Femur (tissue), 1 donor: ENCODE results near the gene PON3.
"Not testable (repeated sequence)": the region's sequence is repeated elsewhere in the genome, so short reads cannot be mapped to it uniquely, and the experiment has no call there.

Experiments
- DNase-seq: peaks from one replicate; pipeline ENCODE4 v3.0.0-alpha.2; 2017

PON3 gene

GRCh38 chr7:95411036-95411435, 14.9 kb upstream of the PON3 start:
- DNase-seq = no peak

GRCh38 chr7:95407751-95408150, 11.6 kb upstream of the PON3 start:
- no peak for DNase-seq

DNA sequence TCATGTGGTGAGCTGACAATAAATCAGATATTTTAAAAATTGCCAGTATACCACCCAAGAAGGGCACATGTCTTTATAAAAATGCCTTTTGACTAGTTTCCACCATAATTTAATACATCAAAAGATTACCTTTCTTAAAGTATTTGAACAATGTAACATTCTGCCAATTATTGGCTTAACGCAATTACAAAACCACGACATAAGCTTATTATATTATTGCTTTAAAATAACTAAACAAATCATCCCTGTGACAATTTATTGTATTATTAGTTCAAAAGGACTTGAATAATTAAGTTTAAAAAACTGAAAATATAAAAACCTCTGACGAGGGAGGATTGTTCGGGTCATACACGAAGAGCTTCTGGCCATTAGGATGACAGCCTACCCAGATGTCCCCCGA, 9.6 kb upstream of the PON3 start:
- DNase-seq = no peak

GRCh38 chr7:95405208-95405607, 9.0 kb upstream of the PON3 start:
- no peak for DNase-seq

GRCh38 chr7:95404316-95404865, 8.2 kb upstream of the PON3 start:
- DNase-seq = peak; percentile 28

GRCh38 chr7:95398155-95398940, 2.2 kb upstream of the PON3 start:
- DNase-seq = no peak

DNA sequence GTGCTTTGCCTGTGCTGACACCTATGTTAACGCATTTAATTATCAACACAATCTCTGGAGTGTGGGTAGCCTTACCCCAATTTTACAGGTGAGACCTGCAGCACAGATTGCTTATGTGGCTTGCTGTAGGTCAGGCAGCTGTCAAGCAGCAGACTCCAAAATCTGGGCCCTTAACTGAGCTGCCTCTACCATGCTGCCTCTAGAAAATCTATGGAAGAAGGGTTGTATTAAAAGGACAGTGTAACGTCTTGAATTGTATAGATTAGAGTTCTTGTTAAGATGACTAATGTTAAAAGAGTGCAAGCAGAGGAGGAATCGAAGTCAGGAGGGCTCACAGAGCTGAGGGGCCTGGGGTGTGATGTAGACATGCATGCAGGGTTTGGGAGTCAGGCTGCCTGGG, 1.2 kb upstream of the PON3 start:
- no peak for DNase-seq

DNA sequence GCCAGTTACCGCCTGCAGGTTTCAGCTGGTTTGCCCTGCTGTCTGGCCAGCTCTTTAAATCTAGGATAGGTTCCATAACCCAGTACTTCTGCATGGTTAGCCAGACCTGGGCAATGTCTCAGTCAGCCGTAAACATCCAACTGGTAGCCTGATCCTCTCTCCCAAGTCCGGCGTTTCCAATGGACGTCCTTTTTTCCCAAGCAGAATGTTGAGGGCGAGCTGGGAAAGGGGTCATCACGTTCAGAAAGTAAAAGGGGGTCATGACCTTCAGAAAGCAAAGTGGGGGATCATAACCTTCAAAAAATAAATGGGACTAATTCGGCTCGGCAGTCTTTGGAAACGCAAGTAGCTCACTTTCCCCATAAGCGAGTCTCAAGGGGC, 430 bp downstream of the PON3 start:
- no peak for DNase-seq

- DNase-seq = no peak
Observed at GRCh38 chr7:95394370-95394769, 1.8 kb downstream of the PON3 start.

DNA sequence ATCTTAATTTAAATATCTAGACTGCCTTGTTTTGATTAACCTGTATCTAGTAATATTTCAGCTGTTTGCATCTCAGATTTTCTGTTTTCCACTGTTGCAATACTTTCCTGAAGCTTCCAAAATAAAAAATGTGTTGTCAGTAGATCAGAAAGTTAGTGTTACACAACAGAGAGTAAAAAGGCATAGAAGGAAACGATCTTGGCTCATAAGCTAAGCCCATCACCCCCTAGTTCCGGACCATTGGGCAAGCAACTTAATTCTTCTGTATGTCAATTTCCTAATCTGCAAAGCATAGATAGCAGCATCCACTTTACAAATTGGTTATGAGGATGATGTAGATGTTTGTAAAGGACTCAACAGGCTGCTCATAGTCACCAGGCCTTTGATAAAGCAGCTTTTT, 4.4 kb downstream of the PON3 start:
- no peak for DNase-seq

- DNase-seq = no peak
Observed at GRCh38 chr7:95389516-95389915, 6.7 kb downstream of the PON3 start.

DNA sequence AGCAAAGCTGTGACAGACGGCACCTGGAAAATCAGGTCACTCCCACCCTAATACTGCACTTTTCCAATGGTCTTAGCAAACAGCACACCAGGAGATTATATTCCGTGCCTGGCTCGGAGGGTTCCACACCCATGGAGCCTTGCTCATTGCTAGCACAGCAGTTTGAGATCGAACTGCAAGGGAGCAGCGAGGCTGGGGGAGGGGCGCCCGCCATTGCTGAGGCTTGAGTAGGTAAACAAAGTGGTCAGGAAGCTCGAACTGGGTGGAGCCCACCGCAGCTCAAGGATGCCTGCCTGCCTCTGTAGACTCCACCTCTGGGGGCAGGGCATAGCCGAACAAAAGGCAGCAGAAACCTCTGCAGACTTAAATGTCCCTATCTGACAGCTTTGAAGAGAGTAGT, 16.7 kb downstream of the PON3 start:
- DNase-seq = not testable (repeated sequence)

GRCh38 chr7:95376632-95377400, 19.4 kb downstream of the PON3 start:
- DNase-seq = no peak

GRCh38 chr7:95375591-95376257, 20.5 kb downstream of the PON3 start:
- DNase-seq = no peak

DNA sequence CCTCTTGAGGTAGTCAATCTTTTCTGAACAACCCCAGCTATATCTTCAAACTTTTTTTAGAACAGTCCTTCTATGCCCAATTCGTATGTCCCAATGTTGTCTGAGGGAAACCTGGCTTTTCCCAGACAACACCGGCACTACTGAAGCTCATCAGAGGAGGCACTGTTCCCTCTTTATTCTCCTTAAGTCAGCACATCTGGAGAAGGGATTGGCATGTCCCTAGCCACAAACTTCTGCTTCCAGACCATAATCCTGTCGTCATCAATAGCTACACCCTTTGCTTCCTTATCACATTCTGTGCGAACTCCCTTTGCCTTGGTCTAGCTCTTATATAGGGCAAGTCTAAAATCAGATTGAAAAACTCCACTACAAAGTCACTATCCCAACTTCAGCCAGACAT, 22.9 kb downstream of the PON3 start:
- DNase-seq = no peak

DNA sequence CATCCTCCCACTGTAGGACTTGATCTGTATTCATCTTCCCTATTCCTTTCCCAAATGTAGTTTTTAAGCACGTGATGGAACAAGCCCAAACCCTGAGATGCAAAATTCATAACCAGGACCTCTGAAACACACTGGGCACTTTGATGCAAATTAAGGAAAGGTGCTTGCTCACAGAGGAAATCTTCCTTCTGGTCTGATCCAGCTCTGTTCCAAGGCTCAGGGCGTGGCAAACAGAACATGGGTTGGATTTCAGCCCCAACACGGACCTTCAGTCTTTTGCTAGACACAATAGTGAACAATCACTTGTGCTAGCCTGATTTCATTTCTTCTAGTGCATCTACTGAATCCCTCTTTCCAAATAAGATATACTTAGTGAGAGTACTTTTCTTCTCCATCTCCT, 27.9 kb downstream of the PON3 start:
- no peak for DNase-seq

GRCh38 chr7:95367606-95368005, 28.6 kb downstream of the PON3 start:
- DNase-seq = no peak

DNA sequence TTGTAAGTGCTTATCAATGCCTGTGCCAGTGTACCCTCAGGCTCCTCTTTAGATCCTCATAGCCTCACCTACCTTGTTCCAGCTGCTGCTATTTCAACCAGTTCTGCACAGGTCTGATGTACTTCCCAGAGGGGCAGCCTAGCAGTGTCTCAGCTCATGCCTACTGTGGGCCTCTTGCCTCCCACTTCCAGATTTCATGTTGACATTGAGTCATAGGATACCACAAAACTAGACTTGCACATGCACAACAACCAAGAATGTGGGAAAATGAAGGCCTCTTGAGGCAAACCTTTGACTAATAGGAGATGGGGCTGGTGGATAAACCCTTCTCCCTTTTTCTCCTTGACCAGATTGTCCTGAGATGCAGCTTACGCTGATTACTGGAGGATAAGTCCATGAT, 31.0 kb downstream of the PON3 start:
- no peak for DNase-seq

DNA sequence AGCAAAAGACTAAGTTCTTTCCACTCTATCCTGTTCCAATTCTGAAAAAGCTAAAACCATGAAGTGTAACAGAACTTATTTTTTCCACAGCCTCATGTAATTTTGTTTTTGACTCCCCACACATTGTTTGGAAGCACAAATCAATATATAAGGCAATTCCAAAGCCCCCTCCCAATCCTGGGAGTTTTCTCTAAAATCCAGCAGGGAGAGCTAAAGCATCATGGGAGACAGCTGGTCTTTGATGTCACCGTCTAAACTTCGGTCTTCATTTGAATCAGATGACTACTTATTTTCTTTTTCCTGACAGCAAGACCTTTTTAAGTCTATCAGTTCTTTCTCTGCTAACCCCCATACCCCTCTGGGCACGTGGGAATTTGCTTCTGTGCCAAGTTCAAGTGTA, 38.6 kb downstream of the PON3 start:
- DNase-seq = no peak

- DNase-seq = no peak
Observed at GRCh38 chr7:95342642-95343307, 53.4 kb downstream of the PON3 start.

DNA sequence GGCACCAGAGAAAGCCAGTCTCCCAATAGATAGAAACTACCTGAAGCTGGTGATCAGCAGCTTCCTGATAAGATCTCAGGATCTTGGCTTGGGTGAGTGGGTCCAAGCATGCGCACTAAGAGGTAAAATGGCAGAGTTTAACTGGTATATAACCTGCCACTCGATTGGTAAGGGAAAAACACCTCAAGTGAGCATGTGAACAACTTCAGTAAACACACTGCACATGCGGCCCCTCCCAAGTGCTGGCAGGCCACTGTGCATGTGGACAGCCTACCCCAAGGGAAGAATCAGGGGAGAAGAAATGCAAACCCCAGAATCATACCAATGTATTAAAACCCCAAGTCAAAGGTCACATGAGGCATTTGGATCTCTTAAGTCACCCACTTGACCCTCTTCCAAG, 54.1 kb downstream of the PON3 start:
- DNase-seq = no peak

- DNase-seq = no peak
Observed at GRCh38 chr7:95340491-95340890, 55.7 kb downstream of the PON3 start.

DNA sequence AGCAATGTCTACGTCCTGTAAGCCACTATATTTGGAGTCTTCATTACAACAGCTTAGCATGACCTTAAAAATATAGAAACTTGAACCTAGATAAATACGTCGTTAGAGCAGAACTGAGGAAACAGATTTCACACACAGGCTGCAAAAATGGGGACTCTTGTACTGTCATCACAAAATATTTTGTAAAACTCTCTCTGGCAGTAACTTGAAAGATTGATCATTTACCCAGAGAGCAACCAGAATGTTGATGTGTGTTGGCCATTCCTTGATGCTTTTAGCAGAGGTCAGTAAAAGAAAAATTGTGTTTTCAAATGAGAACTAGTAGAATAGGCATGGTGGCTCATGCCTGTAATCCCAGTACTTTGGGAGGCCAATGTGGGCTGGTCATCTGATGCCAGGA, 57.3 kb downstream of the PON3 start:
- no peak for DNase-seq
